Glomerular endothelial cell (primary cell): ENCODE results near the gene HCK. TPM values are rescaled to one million over a fixed set of nuclear protein-coding genes. Genes with fewer than 3 reads are reported as not detected.

Experiments
- DNase-seq: peaks from one replicate; pipeline ENCODE4 v3.0.0-alpha.2; 2011; ENCODE audit warnings: low read depth, low spot score; ENCODE audit errors: extremely low read depth
- total RNA-seq: library from RNA; depleted of rRNA; stranded (reverse); fragments of >200 nt; gene quantifications from 2 replicates; pipeline ENCODE4 v1.2.3, GENCODE V29; 2015

HCK gene
- not detected in 2 replicates for total RNA-seq

GRCh38 chr20:32052090-32052777 lies at the start of gene HCK:
TSS of gene HCK (plus strand) at chr20:32052242.
- DNase-seq = no peak

GRCh38 chr20:32003325-32003724 lies 48.7 kb upstream of the HCK start:
- DNase-seq = no peak

GRCh38 chr20:32004963-32005362 lies 47.1 kb upstream of the HCK start:
- no peak for DNase-seq

GRCh38 chr20:32006053-32006452 lies 46.0 kb upstream of the HCK start:
- DNase-seq = no peak

- DNase-seq = no peak
Measured at GRCh38 chr20:32006841-32007786, 44.9 kb upstream of the HCK start.

GRCh38 chr20:32007787-32008616 lies 44.0 kb upstream of the HCK start:
- DNase-seq = peak; percentile 29

GRCh38 chr20:32009564-32009963 lies 42.5 kb upstream of the HCK start:
- no peak for DNase-seq

- no peak for DNase-seq
Measured at GRCh38 chr20:32010101-32010500, 41.9 kb upstream of the HCK start, which contains the start of gene CCM2L. TSS of gene CCM2L (plus strand) at chr20:32010438. CDS start at chr20:32010455, 17 bp downstream.

- DNase-seq = no peak
Measured at GRCh38 chr20:32010666-32011065, 41.4 kb upstream of the HCK start.

- no peak for DNase-seq
Measured at GRCh38 chr20:32012159-32012688, 39.8 kb upstream of the HCK start.

- no peak for DNase-seq
Measured at GRCh38 chr20:32013326-32013725, 38.7 kb upstream of the HCK start.

- no peak for DNase-seq
Measured at GRCh38 chr20:32017711-32018251, 34.3 kb upstream of the HCK start.

GRCh38 chr20:32018269-32019155 lies 33.5 kb upstream of the HCK start:
- DNase-seq = no peak

GRCh38 chr20:32019156-32019510 lies 32.9 kb upstream of the HCK start:
- DNase-seq = no peak

GRCh38 chr20:32019563-32020463 lies 32.2 kb upstream of the HCK start:
- DNase-seq = no peak

- no peak for DNase-seq
Measured at GRCh38 chr20:32021091-32021490, 31.0 kb upstream of the HCK start.

- no peak for DNase-seq
Measured at GRCh38 chr20:32024683-32025295, 27.3 kb upstream of the HCK start.

GRCh38 chr20:32027643-32028042 lies 24.4 kb upstream of the HCK start:
- DNase-seq = no peak
